ENCODE measurements around the gene TBC1D14. TPM values are rescaled to one million over a fixed set of nuclear protein-coding genes. Genes with fewer than 3 reads are reported as not detected.

Gene TBC1D14
- total RNA-seq, 1 donor, result 39.4 TPM

GRCh38 chr4:6986781-6987587 is 77.4 kb downstream of the TBC1D14 start:
- H3K4me3 ChIP-seq (ENCODE audit: insufficient read depth, low read length), result peak overlapping the region; percentile 84
- H4K20me1 ChIP-seq (ENCODE audit: insufficient read depth, low read length), result peaks cover 24% of the 10 kb centered on the region
- peaks cover 27% of the 10 kb centered on the region for H3K4me1 ChIP-seq (ENCODE audit: insufficient read depth, low read length)
- H3K79me2 ChIP-seq (ENCODE audit: insufficient read depth, low read length), result peaks cover 51% of the 10 kb centered on the region
- no peak for TF ChIP-seq CTCF (IDR thresholded peaks at IDR 0.05; ENCODE audit: extremely low read depth, low read depth, low read length)
- no peaks in the 10 kb centered on the region for H3K9me3 ChIP-seq (ENCODE audit: low read depth, low read length)
- peak; percentile 98 for DNase-seq (ENCODE audit: insufficient read length, low spot score, missing footprints)
- no peaks in the 10 kb centered on the region for H3K27me3 ChIP-seq (ENCODE audit: insufficient read depth, low read length)
- no peaks in the 10 kb centered on the region for H3K36me3 ChIP-seq (ENCODE audit: insufficient read depth, low read length)
- peak overlapping the region; percentile 95 for H2AFZ ChIP-seq (ENCODE audit: low read length)
- H3K27ac ChIP-seq (ENCODE audit: low read depth, low read length), result peak overlapping the region; percentile 99
- peak overlapping the region; percentile 96 for H3K4me2 ChIP-seq (ENCODE audit: insufficient read depth, low read length)

- Histone ChIP-seq H3K4me3 (ENCODE audit: insufficient read depth, low read length) (peak overlapping the region; percentile 84), H3K9me3 (ENCODE audit: low read depth, low read length) (no peaks in the 10 kb centered on the region), H3K4me2 (ENCODE audit: insufficient read depth, low read length) (peak overlapping the region; percentile 96), H3K27me3 (ENCODE audit: insufficient read depth, low read length) (no peaks in the 10 kb centered on the region), H3K36me3 (ENCODE audit: insufficient read depth, low read length) (no peaks in the 10 kb centered on the region), H4K20me1 (ENCODE audit: insufficient read depth, low read length) (peaks cover 30% of the 10 kb centered on the region), H2AFZ (ENCODE audit: low read length) (peak overlapping the region; percentile 95), H3K79me2 (ENCODE audit: insufficient read depth, low read length) (peaks cover 57% of the 10 kb centered on the region), H3K27ac (ENCODE audit: low read depth, low read length) (peak overlapping the region; percentile 80), H3K4me1 (ENCODE audit: insufficient read depth, low read length) (peaks cover 32% of the 10 kb centered on the region)
- peak; percentile 68 for DNase-seq (ENCODE audit: insufficient read length, low spot score, missing footprints)
- no peak for TF ChIP-seq CTCF (IDR thresholded peaks at IDR 0.05; ENCODE audit: extremely low read depth, low read depth, low read length)
These were observed 77.9 kb downstream of the TBC1D14 start for GRCh38 chr4:6987588-6987961.

DNA sequence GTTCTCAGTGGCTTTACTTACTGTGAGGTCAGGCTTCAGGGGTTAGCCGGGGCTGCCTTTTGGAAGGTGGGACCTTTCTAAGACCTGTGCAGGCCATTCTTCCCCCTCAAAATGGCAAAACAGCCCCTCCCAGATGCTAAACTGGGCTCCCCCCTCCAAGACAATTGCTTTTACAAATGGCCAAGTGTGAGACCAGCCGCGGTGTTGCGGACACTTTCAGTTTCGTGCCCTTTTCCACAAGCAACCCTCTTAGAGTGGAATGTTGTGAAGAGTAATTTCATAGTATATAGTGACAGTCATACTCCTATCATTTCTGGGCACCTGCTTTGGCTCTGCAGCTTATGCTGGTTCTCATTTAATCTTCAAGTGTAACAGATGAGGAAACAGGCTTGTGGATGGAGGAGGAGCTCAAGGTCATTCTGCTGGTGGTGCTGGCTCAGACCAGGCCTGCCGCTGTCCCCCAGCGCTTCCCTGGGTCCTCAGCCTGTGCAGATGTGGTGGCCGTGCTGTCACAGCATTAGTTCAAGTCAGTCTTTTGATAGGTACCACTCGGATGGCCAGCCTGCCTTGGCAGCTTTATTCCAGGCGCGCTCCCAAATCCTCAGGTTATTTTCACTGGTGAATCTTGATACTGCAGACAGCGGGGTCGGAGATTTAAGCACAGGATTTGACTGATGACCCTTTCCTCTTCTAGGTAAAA is 78.5 kb downstream of the TBC1D14 start:
- Histone ChIP-seq H3K4me2 (ENCODE audit: insufficient read depth, low read length) (peak overlapping the region; percentile 96), H4K20me1 (ENCODE audit: insufficient read depth, low read length) (peaks cover 36% of the 10 kb centered on the region), H3K79me2 (ENCODE audit: insufficient read depth, low read length) (peaks cover 62% of the 10 kb centered on the region), H3K4me1 (ENCODE audit: insufficient read depth, low read length) (peaks cover 33% of the 10 kb centered on the region), H2AFZ (ENCODE audit: low read length) (peak overlapping the region; percentile 95), H3K27me3 (ENCODE audit: insufficient read depth, low read length) (no peaks in the 10 kb centered on the region), H3K36me3 (ENCODE audit: insufficient read depth, low read length) (peaks cover 1% of the 10 kb centered on the region), H3K4me3 (ENCODE audit: insufficient read depth, low read length) (peak overlapping the region; percentile 84), H3K9me3 (ENCODE audit: low read depth, low read length) (no peaks in the 10 kb centered on the region), H3K27ac (ENCODE audit: low read depth, low read length) (peak overlapping the region; percentile 80)
- TF ChIP-seq CTCF (IDR thresholded peaks at IDR 0.05; ENCODE audit: extremely low read depth, low read depth, low read length), result no peak
- peak; percentile 57 for DNase-seq (ENCODE audit: insufficient read length, low spot score, missing footprints)

GRCh38 chr4:6989331-6989923 is 79.8 kb downstream of the TBC1D14 start:
- peak; percentile 71 for DNase-seq (ENCODE audit: insufficient read length, low spot score, missing footprints)
- Histone ChIP-seq H3K9me3 (ENCODE audit: low read depth, low read length) (no peaks in the 10 kb centered on the region), H3K79me2 (ENCODE audit: insufficient read depth, low read length) (peaks cover 67% of the 10 kb centered on the region), H3K4me1 (ENCODE audit: insufficient read depth, low read length) (peaks cover 36% of the 10 kb centered on the region), H2AFZ (ENCODE audit: low read length) (no peak overlapping the region), H3K4me3 (ENCODE audit: insufficient read depth, low read length) (no peak overlapping the region), H3K36me3 (ENCODE audit: insufficient read depth, low read length) (peaks cover 11% of the 10 kb centered on the region), H3K27me3 (ENCODE audit: insufficient read depth, low read length) (no peaks in the 10 kb centered on the region), H3K27ac (ENCODE audit: low read depth, low read length) (no peak overlapping the region), H4K20me1 (ENCODE audit: insufficient read depth, low read length) (peaks cover 42% of the 10 kb centered on the region), H3K4me2 (ENCODE audit: insufficient read depth, low read length) (no peak overlapping the region)
- TF ChIP-seq CTCF (IDR thresholded peaks at IDR 0.05; ENCODE audit: extremely low read depth, low read depth, low read length), result no peak

Data from osteoblast (primary cell).